ENCODE data around the gene GPS1.
A peak's percentile ranks its signal among the peaks of the same experiment; 100 is the strongest.

The GPS1 gene

GRCh38 chr17:82054351-82055022 lies 2.8 kb downstream of the GPS1 start:
- H4K20me1 ChIP-seq (ENCODE audit: insufficient read depth, low read length) = peaks cover 59% of the 10 kb centered on the region

DNA sequence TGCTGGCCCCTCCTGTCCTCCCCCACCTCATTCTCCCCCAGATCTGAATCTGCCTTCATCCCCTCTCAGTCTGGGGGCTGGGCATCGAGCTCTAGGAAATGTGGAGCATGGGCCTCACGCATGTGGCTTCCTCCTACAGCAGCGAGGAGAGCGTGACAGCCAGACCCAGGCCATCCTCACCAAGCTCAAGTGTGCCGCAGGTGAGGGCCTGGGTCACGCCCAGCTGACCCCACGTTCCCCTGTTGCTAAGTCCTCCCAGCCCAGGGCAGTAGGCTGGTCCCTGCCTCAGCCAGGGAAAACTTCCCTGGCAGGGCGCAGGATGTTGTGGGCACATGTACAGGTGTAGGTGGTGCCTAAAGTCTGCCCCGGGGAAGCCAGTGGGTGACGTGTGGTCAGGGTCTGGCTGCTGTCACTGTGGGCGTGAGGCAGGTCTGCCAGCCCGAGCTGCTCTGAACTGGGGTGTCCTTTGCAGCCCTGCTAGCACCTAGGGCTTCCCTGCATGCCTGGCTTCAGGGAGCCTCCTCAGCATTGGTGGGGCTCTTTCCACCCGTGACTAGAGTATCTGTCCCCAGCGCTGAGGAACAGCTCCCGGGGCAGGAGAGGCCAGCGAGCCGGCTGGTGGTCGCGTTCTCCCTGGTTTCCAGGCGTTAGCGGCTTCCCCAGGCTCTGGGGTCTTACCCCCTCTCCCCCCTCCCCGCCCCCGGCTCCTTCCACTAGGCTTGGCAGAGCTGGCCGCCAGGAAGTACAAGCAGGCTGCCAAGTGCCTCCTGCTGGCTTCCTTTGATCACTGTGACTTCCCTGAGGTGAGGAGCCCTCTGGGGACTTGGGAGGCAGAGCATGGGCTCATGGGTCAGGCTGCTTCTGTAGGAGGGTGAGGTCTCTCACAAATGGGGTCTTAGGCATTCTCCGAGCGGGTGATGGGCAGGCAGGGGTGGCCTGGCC lies 3.6 kb downstream of the GPS1 start:
- H3K9me3 ChIP-seq (ENCODE audit: insufficient read depth, low read length, severe bottlenecking) = no peaks in the 10 kb centered on the region
- peaks cover 40% of the 10 kb centered on the region for H3K79me2 ChIP-seq (ENCODE audit: insufficient read depth, low read length)
- no peak for DNase-seq
- H3K4me3 ChIP-seq (ENCODE audit: low read depth in 1 of 2, low read length in 2 of 2) = no peak overlapping the region
- H3K4me1 ChIP-seq (ENCODE audit: insufficient read depth, low read length) = peaks cover 38% of the 10 kb centered on the region
- H4K20me1 ChIP-seq (ENCODE audit: insufficient read depth, low read length) = peaks cover 65% of the 10 kb centered on the region
- ATAC-seq (ENCODE audit: insufficient read depth, low read depth) = no peak
- no peak overlapping the region for H2AFZ ChIP-seq (ENCODE audit: low read depth, low read length)
- no peak overlapping the region for H3K9ac ChIP-seq (ENCODE audit: low read depth, low read length)
- no peaks in the 10 kb centered on the region for H3K27me3 ChIP-seq (ENCODE audit: insufficient read depth, low read length, poor library complexity)
- H3K36me3 ChIP-seq (ENCODE audit: insufficient read depth, low read length) = peaks cover 77% of the 10 kb centered on the region
- TF ChIP-seq, protein P1, sequence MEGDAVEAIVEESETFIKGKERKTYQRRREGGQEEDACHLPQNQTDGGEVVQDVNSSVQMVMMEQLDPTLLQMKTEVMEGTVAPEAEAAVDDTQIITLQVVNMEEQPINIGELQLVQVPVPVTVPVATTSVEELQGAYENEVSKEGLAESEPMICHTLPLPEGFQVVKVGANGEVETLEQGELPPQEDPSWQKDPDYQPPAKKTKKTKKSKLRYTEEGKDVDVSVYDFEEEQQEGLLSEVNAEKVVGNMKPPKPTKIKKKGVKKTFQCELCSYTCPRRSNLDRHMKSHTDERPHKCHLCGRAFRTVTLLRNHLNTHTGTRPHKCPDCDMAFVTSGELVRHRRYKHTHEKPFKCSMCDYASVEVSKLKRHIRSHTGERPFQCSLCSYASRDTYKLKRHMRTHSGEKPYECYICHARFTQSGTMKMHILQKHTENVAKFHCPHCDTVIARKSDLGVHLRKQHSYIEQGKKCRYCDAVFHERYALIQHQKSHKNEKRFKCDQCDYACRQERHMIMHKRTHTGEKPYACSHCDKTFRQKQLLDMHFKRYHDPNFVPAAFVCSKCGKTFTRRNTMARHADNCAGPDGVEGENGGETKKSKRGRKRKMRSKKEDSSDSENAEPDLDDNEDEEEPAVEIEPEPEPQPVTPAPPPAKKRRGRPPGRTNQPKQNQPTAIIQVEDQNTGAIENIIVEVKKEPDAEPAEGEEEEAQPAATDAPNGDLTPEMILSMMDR (IDR thresholded peaks at IDR 0.05; ENCODE audit: borderline replicate concordance, extremely low read depth, low read length, poor library complexity, severe bottlenecking) = no peak
- no peak for TF ChIP-seq EZH2 (IDR thresholded peaks at IDR 0.05; ENCODE audit: borderline replicate concordance, low read depth, low read length, severe bottlenecking)
- H3K4me2 ChIP-seq (ENCODE audit: insufficient read depth, low read length) = peak overlapping the region; percentile 12; the same call in 1 of the 2 replicates
- H3K27ac ChIP-seq (ENCODE audit: low read length) = no peak overlapping the region; the same call in 1 of the 2 replicates

More at GRCh38 chr17:82054351-82055022, 2.8 kb downstream of the GPS1 start:
- Histone ChIP-seq H3K9me3 (ENCODE audit: insufficient read depth, low read length, severe bottlenecking) (no peaks in the 10 kb centered on the region), H3K4me2 (ENCODE audit: insufficient read depth, low read length) (peak overlapping the region; percentile 92), H3K4me1 (ENCODE audit: insufficient read depth, low read length) (peaks cover 46% of the 10 kb centered on the region), H3K4me3 (ENCODE audit: low read depth in 1 of 2, low read length in 2 of 2) (no peak overlapping the region), H3K36me3 (ENCODE audit: insufficient read depth, low read length) (peaks cover 76% of the 10 kb centered on the region), H3K9ac (ENCODE audit: low read depth, low read length) (no peak overlapping the region), H2AFZ (ENCODE audit: low read depth, low read length) (no peak overlapping the region), H3K27ac (ENCODE audit: low read length) (no peak overlapping the region), H3K79me2 (ENCODE audit: insufficient read depth, low read length) (peaks cover 40% of the 10 kb centered on the region), H3K27me3 (ENCODE audit: insufficient read depth, low read length, poor library complexity) (no peaks in the 10 kb centered on the region)
- no peak for TF ChIP-seq EZH2 (IDR thresholded peaks at IDR 0.05; ENCODE audit: borderline replicate concordance, low read depth, low read length, severe bottlenecking)
- TF ChIP-seq, protein P1 (IDR thresholded peaks at IDR 0.05; ENCODE audit: borderline replicate concordance, extremely low read depth, low read length, poor library complexity, severe bottlenecking) = no peak
- DNase-seq (no peak), ATAC-seq (ENCODE audit: insufficient read depth, low read depth) (no peak)

- Histone ChIP-seq H3K9ac (ENCODE audit: low read depth, low read length) (no peak overlapping the region), H3K27me3 (ENCODE audit: insufficient read depth, low read length, poor library complexity) (no peaks in the 10 kb centered on the region), H3K4me2 (ENCODE audit: insufficient read depth, low read length) (no peak overlapping the region), H3K4me3 (ENCODE audit: low read depth in 1 of 2, low read length in 2 of 2) (no peak overlapping the region), H3K27ac (ENCODE audit: low read length) (no peak overlapping the region), H3K9me3 (ENCODE audit: insufficient read depth, low read length, severe bottlenecking) (no peaks in the 10 kb centered on the region), H4K20me1 (ENCODE audit: insufficient read depth, low read length) (peaks cover 69% of the 10 kb centered on the region), H2AFZ (ENCODE audit: low read depth, low read length) (no peak overlapping the region), H3K4me1 (ENCODE audit: insufficient read depth, low read length) (peaks cover 30% of the 10 kb centered on the region), H3K36me3 (ENCODE audit: insufficient read depth, low read length) (peaks cover 84% of the 10 kb centered on the region), H3K79me2 (ENCODE audit: insufficient read depth, low read length) (peaks cover 33% of the 10 kb centered on the region)
- TF ChIP-seq, protein P1 (IDR thresholded peaks at IDR 0.05; ENCODE audit: borderline replicate concordance, extremely low read depth, low read length, poor library complexity, severe bottlenecking) = no peak
- TF ChIP-seq EZH2 (IDR thresholded peaks at IDR 0.05; ENCODE audit: borderline replicate concordance, low read depth, low read length, severe bottlenecking) = no peak
- DNase-seq (peak; percentile 6), ATAC-seq (ENCODE audit: insufficient read depth, low read depth) (no peak)
These were observed 4.4 kb downstream of the GPS1 start for GRCh38 chr17:82055965-82056728.
